Testis (tissue), 3 donors: Measurements from ENCODE around the gene VAMP4. TPM values are rescaled to one million over a fixed set of nuclear protein-coding genes. Genes with fewer than 3 reads are reported as not detected.

ENCODE experiments used
- DNase-seq: peaks from one replicate; pipeline ENCODE4 v3.0.0-alpha.2; 2019
- H3K27ac ChIP-seq, 2 donors: fragments of 200-600 bp; sonication (generic); one replicate each; pipeline ENCODE4 v1.5.1; 2019
- H3K27me3 ChIP-seq: fragments of 200-600 bp; sonication (generic); one replicate; pipeline ENCODE4 v1.5.1; 2019
- H3K36me3 ChIP-seq: fragments of 200-600 bp; sonication (generic); one replicate; pipeline ENCODE4 v1.5.1; 2017; ENCODE audit warnings: low read depth; ENCODE audit errors: missing control alignments
- H3K4me1 ChIP-seq: fragments of 200-600 bp; sonication (generic); one replicate; pipeline ENCODE4 v1.5.1; 2019
- H3K4me3 ChIP-seq, 2 donors: fragments of 200-600 bp; sonication (generic); one replicate each; pipeline ENCODE4 v1.5.1; 2017 to 2019
- H3K9me3 ChIP-seq: fragments of 200-600 bp; sonication (generic); one replicate; pipeline ENCODE4 v1.5.1; 2017
- CTCF ChIP-seq, 3 experiments: fragments of 450-650 bp in 2 of 3; fragments of 200-600 bp in 1 of 3; sonication (generic) in 1 of 3; IDR thresholded peaks; one replicate each; pipeline ENCODE4 v1.5.1; 2016 to 2019; ENCODE audit warnings: antibody characterized with exemption in 3 of 3, mild to moderate bottlenecking in 2 of 3, moderate library complexity in 1 of 3
- POLR2A ChIP-seq: fragments of 450-650 bp; IDR thresholded peaks from one replicate; pipeline ENCODE4 v1.6.1; 2017; ENCODE audit warnings: antibody characterized with exemption, mild to moderate bottlenecking, moderate library complexity
- WGBS, 2 donors: methylation state at CpG; one replicate each; pipeline ENCODE4 v1.1.5; 2018; 5-methylcytosine and 5-hydroxymethylcytosine counted together
- intact Hi-C: fragments of 100-400 bp; cut with DNase I; formaldehyde crosslinking; loops from one replicate; pipeline ENCODE4 v1.15.1; 2023; ENCODE audit warnings: low total_unique reads
- polyA plus RNA-seq: library from polyadenylated mRNA; stranded (reverse); fragments of 350-450 nt; fragmentation: Illumina TruSeq; extraction: RNeasy Lipid Tissue Mini Kit (QIAGEN cat#74804); gene quantifications from one replicate; pipeline ENCODE4 v1.2.3, GENCODE V29; 2014; ENCODE audit warnings: low read depth, low replicate concordance; ENCODE audit not compliant: insufficient read depth
- total RNA-seq, 2 donors: library from RNA; depleted of rRNA; stranded (reverse); fragments of >200 nt; gene quantifications; one replicate each; pipeline ENCODE4 v1.2.3, GENCODE V29; 2016

Gene VAMP4
- total and polyA plus RNA-seq, 3 donors from 2014 or later: 22.6 to 28.6 (median 23.7) TPM

- TF ChIP-seq CTCF (IDR thresholded peaks at IDR 0.05) (no peak), POLR2A (no peak)
- Histone ChIP-seq H3K36me3 (no peaks in the 10 kb centered on the region), H3K27me3 (no peaks in the 10 kb centered on the region), H3K4me3 (no peak overlapping the region), H3K9me3 (no peaks in the 10 kb centered on the region), H3K4me1 (peaks cover 26% of the 10 kb centered on the region), H3K27ac (no peak overlapping the region)
- no peak for DNase-seq
- intact Hi-C loops: no loop called here
- WGBS, 2 donors: 81 to 82% methylated on average over 6 to 9 of the region's 9 CpGs
These were observed 43.9 kb upstream of the VAMP4 start for GRCh38 chr1:171785766-171786165.

- Histone ChIP-seq H3K4me3 (no peak overlapping the region), H3K4me1 (peaks cover 26% of the 10 kb centered on the region), H3K9me3 (no peaks in the 10 kb centered on the region), H3K27me3 (no peaks in the 10 kb centered on the region), H3K27ac (no peak overlapping the region), H3K36me3 (no peaks in the 10 kb centered on the region)
- DNase-seq: no peak
- intact Hi-C loops: no loop called here
- no peak for TF ChIP-seq CTCF (IDR thresholded peaks at IDR 0.05)
- no peak for TF ChIP-seq POLR2A
These were observed 42.9 kb upstream of the VAMP4 start for GRCh38 chr1:171784784-171785183.

- intact Hi-C loops: no loop called here
- H3K4me3 ChIP-seq: no peak overlapping the region
- peaks cover 26% of the 10 kb centered on the region for H3K4me1 ChIP-seq
- DNase-seq: no peak
- no peaks in the 10 kb centered on the region for H3K27me3 ChIP-seq
- no peak overlapping the region for H3K27ac ChIP-seq
- TF ChIP-seq POLR2A (no peak), CTCF (IDR thresholded peaks at IDR 0.05) (no peak)
- H3K36me3 ChIP-seq: no peaks in the 10 kb centered on the region
- no peaks in the 10 kb centered on the region for H3K9me3 ChIP-seq
- 87 to 89% methylated on average over 9 to 24 of the region's 25 CpGs for WGBS, 2 donors
These were observed 42.1 kb upstream of the VAMP4 start for GRCh38 chr1:171783816-171784530.

DNA sequence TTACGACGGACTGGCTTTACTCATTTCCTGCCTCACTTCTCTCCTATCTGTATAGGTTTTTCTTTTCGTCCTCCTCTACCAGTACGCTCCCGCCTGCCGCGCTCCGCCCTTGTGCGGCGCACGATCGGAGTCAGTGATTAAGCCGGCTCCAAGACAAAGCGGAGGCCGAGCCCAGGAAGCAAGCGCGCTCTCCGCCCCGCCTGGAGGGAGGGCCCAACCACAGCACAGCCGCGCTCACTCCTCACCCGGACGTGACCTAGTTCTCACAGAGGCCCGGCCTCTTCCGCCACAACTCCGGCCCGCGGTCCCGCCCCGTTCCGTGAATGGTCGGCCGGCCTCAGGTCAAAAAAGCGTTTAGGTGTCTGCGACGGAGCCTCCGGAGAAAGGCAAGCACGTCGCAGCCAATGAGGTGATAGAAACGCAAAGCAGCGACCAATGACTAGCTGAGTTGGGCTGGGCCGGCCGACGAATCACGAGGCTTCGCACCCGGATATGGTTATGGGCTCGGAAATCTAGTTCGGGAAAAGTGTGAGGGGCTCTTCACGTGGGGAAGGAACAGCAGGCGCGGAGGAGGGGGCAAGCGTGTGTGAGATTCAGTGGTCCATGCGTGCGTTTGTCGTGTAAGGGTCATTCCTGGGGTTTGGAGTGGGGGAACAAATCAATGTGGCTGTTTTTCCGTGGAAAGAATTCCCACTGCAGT lies 39.5 kb upstream of the VAMP4 start, which contains the start of gene METTL13:
METTL13 (plus strand) TSS at position 485 of the 700 bp plus-strand sequence. CDS start 308 bp downstream, outside the sequence.
- 0% methylated on average over 42 to 54 of the region's 57 CpGs for WGBS, 2 donors
- peaks cover 26% of the 10 kb centered on the region for H3K4me1 ChIP-seq
- H3K27me3 ChIP-seq: no peaks in the 10 kb centered on the region
- no peaks in the 10 kb centered on the region for H3K36me3 ChIP-seq
- peak within 1 kb of the TSS; percentile 31 to 84 for H3K27ac ChIP-seq
- peak; percentile 99 for DNase-seq
- TF ChIP-seq CTCF (IDR thresholded peaks at IDR 0.05) (no peak), POLR2A (peak; percentile 54)
- peak within 1 kb of the TSS; percentile 65 to 92 for H3K4me3 ChIP-seq
- intact Hi-C loops: no loop called here
- H3K9me3 ChIP-seq: no peaks in the 10 kb centered on the region
